WTC11 (cell line): ENCODE measurements around the gene YBEY. TPM values are rescaled to one million over a fixed set of nuclear protein-coding genes. Genes with fewer than 3 reads are reported as not detected.
A peak's percentile ranks its signal among the peaks of the same experiment; 100 is the strongest.

Experiments
- ATAC-seq: fragments of 200-7000 bp; cut with Tn5 transposase; 2 replicates; pipeline ENCODE4 v1.10.0; 2021; ENCODE audit warnings: mild to moderate bottlenecking, moderate library complexity
- CTCF ChIA-PET: fragments of 300-600 bp; sonication (Branson Sonifier 250); formaldehyde crosslinking; loops from one replicate; lab custom pipeline; 2021; ENCODE audit warnings: antibody characterized with exemption; lab: Charles Lee
- POLR2A ChIA-PET: fragments of 350-600 bp; sonication (Branson Sonifier 250); formaldehyde crosslinking; loops from one replicate; lab custom pipeline; 2021; ENCODE audit warnings: antibody characterized with exemption; lab: Charles Lee
- DNase-seq: peaks from one replicate; pipeline ENCODE4 v3.0.0; 2021; ENCODE audit warnings: low spot score
- H3K27ac Mint-ChIP-seq: 2 replicates; pipeline ENCODE4 v1.8.0; 2021; ENCODE audit warnings: mixed read lengths
- H3K27me3 Mint-ChIP-seq: 2 replicates; pipeline ENCODE4 v1.8.0; 2021; ENCODE audit warnings: low read depth, mild to moderate bottlenecking, moderate library complexity, mixed read lengths
- H3K36me3 Mint-ChIP-seq: 2 replicates; pipeline ENCODE4 v1.8.0; 2021; ENCODE audit warnings: mixed read lengths
- H3K4me1 Mint-ChIP-seq: 2 replicates; pipeline ENCODE4 v1.8.0; 2022; ENCODE audit warnings: mixed read lengths
- H3K4me3 Mint-ChIP-seq: 2 replicates; pipeline ENCODE4 v1.8.0; 2021; ENCODE audit warnings: mild to moderate bottlenecking, moderate library complexity, mixed read lengths
- H3K9me3 Mint-ChIP-seq: 2 replicates; pipeline ENCODE4 v1.8.0; 2021; ENCODE audit warnings: mixed read lengths
- CREM ChIP-seq: sonication (generic); formaldehyde crosslinking; IDR thresholded peaks from 2 replicates; pipeline ENCODE4 v1.8.1; 2022; ENCODE audit warnings: mild to moderate bottlenecking, missing genetic modification reagents, moderate library complexity
- ELF4 ChIP-seq: sonication (generic); formaldehyde crosslinking; IDR thresholded peaks from 2 replicates; pipeline ENCODE4 v1.8.1; 2022; ENCODE audit warnings: low read depth, mild to moderate bottlenecking, moderate library complexity, missing genetic modification reagents
- ESRRA ChIP-seq: sonication (generic); formaldehyde crosslinking; IDR thresholded peaks from 2 replicates; pipeline ENCODE4 v1.8.1; 2022; ENCODE audit warnings: mild to moderate bottlenecking, missing genetic modification reagents, borderline replicate concordance
- HMGA2 ChIP-seq: fragments of 250-450 bp; sonication (Bioruptor Pico); IDR thresholded peaks from 2 replicates; pipeline ENCODE4 v1.4.0; 2021; ENCODE audit warnings: mild to moderate bottlenecking, moderate library complexity
- NFYB ChIP-seq: sonication (generic); formaldehyde crosslinking; conservative IDR thresholded peaks from 2 replicates; pipeline ENCODE4 v1.8.0; 2022; ENCODE audit warnings: low read depth, missing genetic modification reagents
- SMAD3 ChIP-seq: sonication (generic); formaldehyde crosslinking; IDR thresholded peaks from 2 replicates; pipeline ENCODE4 v1.8.0; 2022; ENCODE audit warnings: missing genetic modification reagents, mild to moderate bottlenecking, borderline replicate concordance
- ZNF121 ChIP-seq: sonication (generic); formaldehyde crosslinking; IDR thresholded peaks from 2 replicates; pipeline ENCODE4 v1.8.0; 2023; ENCODE audit warnings: missing genetic modification reagents
- total RNA-seq: library from RNA; stranded (reverse); gene quantifications from 3 replicates; pipeline ENCODE4 v1.2.3, GENCODE V29; 2021
- TF ChIP-seq, protein P1 (sequence below): fragments of 250-450 bp; sonication (Bioruptor Pico); IDR thresholded peaks from 2 replicates; pipeline ENCODE4 v2.1.2; 2022; ENCODE audit warnings: mild to moderate bottlenecking, moderate library complexity
- TF ChIP-seq, protein P2 (sequence below): sonication (generic); formaldehyde crosslinking; IDR thresholded peaks from 2 replicates; pipeline ENCODE4 v1.8.0; 2023; ENCODE audit warnings: mild to moderate bottlenecking, missing genetic modification reagents
- TF ChIP-seq, protein P3 (sequence below): sonication (generic); formaldehyde crosslinking; IDR thresholded peaks from 2 replicates; pipeline ENCODE4 v1.8.0; 2022; ENCODE audit warnings: missing genetic modification reagents
- TF ChIP-seq, protein P4 (sequence below): sonication (generic); formaldehyde crosslinking; IDR thresholded peaks from 2 replicates; pipeline ENCODE4 v1.8.0; 2023; ENCODE audit warnings: missing genetic modification reagents
- TF ChIP-seq, protein P5 (sequence below): sonication (generic); formaldehyde crosslinking; IDR thresholded peaks from 2 replicates; pipeline ENCODE4 v1.8.1; 2023; ENCODE audit warnings: mild to moderate bottlenecking, missing genetic modification reagents, moderate library complexity
- TF ChIP-seq, protein P6 (sequence below): sonication (generic); formaldehyde crosslinking; IDR thresholded peaks from 2 replicates; pipeline ENCODE4 v1.8.0; 2022; ENCODE audit warnings: mild to moderate bottlenecking, missing genetic modification reagents
- TF ChIP-seq, protein P7 (sequence below): sonication (generic); formaldehyde crosslinking; IDR thresholded peaks from 2 replicates; pipeline ENCODE4 v1.8.1; 2023; ENCODE audit warnings: mild to moderate bottlenecking, moderate library complexity, missing genetic modification reagents

Gene YBEY
- total RNA-seq, 1 experiment from 2014 or later, result 27.4 TPM

DNA sequence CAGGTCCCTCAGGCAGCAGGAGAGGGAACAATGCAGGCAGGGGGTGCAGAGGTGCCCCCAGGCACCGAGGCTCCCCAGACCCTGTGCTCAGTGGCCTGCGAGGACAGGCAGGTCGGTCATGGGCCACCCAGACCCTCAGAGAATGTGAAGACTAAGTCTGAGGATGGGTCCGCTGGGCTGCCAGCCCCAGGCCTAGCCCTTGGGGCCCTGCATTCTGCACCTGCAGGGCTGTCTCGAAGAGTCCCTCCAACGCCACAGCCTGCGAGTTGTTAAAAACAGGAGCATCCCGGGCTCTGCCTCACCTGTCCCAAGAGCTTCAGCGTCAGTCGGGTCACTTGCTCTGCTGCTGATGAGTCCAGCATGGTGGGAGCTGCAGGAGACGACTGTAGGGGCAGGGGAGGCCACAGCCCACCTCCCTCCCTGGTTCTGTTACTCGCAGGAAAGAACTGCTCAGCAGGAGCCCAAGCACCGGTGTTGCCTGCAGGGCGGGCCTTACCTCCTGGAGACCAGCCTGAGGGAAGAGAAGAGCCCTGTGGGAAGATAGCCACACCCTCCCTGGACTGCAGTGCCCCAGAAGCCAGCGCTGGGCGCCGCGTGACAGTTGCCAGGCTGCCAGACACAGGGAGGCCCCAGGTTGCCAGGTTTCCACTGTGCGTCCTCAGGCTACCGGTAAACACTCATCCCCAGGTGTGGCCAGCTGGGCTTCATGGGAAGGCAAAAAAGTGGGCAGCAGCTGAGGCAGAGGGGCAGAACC is 31.7 kb downstream of the YBEY start (continued):
- TF ChIP-seq, protein P1, sequence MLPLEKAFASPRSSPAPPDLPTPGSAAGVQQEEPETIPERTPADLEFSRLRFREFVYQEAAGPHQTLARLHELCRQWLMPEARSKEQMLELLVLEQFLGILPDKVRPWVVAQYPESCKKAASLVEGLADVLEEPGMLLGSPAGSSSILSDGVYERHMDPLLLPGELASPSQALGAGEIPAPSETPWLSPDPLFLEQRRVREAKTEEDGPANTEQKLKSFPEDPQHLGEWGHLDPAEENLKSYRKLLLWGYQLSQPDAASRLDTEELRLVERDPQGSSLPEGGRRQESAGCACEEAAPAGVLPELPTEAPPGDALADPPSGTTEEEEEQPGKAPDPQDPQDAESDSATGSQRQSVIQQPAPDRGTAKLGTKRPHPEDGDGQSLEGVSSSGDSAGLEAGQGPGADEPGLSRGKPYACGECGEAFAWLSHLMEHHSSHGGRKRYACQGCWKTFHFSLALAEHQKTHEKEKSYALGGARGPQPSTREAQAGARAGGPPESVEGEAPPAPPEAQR (CRISPR knock-in tag), result no peak

DNA sequence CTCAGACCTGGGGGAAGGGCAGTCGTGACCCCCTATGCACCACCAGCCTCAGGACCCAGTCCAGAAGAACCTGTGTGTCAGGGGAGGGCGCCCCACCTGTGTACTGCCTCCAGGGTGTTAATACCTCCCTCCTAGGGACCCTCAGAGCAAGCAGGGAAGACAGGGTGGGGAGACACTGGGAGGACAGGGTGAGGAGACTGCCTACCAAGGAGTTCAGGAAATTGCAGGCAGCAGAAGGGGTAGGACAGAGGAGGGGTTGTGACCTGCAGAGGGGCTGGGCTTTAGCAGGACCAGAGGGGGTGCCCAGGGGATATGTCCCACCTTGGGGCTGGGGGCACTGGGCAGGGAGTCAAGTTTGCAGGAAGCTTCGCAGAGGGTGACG is 32.3 kb downstream of the YBEY start:
- TF ChIP-seq NFYB (CRISPR knock-in tag) (no peak), ELF4 (CRISPR knock-in tag) (no peak), ESRRA (CRISPR knock-in tag) (no peak), CREM (CRISPR knock-in tag) (no peak), SMAD3 (0 out of 2 replicates have a peak, but pooled peaks have one; percentile 16)
- TF ChIP-seq, protein P2, sequence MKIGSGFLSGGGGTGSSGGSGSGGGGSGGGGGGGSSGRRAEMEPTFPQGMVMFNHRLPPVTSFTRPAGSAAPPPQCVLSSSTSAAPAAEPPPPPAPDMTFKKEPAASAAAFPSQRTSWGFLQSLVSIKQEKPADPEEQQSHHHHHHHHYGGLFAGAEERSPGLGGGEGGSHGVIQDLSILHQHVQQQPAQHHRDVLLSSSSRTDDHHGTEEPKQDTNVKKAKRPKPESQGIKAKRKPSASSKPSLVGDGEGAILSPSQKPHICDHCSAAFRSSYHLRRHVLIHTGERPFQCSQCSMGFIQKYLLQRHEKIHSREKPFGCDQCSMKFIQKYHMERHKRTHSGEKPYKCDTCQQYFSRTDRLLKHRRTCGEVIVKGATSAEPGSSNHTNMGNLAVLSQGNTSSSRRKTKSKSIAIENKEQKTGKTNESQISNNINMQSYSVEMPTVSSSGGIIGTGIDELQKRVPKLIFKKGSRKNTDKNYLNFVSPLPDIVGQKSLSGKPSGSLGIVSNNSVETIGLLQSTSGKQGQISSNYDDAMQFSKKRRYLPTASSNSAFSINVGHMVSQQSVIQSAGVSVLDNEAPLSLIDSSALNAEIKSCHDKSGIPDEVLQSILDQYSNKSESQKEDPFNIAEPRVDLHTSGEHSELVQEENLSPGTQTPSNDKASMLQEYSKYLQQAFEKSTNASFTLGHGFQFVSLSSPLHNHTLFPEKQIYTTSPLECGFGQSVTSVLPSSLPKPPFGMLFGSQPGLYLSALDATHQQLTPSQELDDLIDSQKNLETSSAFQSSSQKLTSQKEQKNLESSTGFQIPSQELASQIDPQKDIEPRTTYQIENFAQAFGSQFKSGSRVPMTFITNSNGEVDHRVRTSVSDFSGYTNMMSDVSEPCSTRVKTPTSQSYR (CRISPR knock-in tag), result no peak
- TF ChIP-seq, protein P3, sequence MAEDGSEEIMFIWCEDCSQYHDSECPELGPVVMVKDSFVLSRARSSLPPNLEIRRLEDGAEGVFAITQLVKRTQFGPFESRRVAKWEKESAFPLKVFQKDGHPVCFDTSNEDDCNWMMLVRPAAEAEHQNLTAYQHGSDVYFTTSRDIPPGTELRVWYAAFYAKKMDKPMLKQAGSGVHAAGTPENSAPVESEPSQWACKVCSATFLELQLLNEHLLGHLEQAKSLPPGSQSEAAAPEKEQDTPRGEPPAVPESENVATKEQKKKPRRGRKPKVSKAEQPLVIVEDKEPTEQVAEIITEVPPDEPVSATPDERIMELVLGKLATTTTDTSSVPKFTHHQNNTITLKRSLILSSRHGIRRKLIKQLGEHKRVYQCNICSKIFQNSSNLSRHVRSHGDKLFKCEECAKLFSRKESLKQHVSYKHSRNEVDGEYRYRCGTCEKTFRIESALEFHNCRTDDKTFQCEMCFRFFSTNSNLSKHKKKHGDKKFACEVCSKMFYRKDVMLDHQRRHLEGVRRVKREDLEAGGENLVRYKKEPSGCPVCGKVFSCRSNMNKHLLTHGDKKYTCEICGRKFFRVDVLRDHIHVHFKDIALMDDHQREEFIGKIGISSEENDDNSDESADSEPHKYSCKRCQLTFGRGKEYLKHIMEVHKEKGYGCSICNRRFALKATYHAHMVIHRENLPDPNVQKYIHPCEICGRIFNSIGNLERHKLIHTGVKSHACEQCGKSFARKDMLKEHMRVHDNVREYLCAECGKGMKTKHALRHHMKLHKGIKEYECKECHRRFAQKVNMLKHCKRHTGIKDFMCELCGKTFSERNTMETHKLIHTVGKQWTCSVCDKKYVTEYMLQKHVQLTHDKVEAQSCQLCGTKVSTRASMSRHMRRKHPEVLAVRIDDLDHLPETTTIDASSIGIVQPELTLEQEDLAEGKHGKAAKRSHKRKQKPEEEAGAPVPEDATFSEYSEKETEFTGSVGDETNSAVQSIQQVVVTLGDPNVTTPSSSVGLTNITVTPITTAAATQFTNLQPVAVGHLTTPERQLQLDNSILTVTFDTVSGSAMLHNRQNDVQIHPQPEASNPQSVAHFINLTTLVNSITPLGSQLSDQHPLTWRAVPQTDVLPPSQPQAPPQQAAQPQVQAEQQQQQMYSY (CRISPR knock-in tag), result no peak
- TF ChIP-seq, protein P4, sequence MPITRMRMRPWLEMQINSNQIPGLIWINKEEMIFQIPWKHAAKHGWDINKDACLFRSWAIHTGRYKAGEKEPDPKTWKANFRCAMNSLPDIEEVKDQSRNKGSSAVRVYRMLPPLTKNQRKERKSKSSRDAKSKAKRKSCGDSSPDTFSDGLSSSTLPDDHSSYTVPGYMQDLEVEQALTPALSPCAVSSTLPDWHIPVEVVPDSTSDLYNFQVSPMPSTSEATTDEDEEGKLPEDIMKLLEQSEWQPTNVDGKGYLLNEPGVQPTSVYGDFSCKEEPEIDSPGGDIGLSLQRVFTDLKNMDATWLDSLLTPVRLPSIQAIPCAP (CRISPR knock-in tag), result no peak
- ATAC-seq, result peak; percentile 3; the same call in 1 of the 2 replicates
- no peak overlapping the region for H3K4me3 Mint-ChIP-seq

DNA sequence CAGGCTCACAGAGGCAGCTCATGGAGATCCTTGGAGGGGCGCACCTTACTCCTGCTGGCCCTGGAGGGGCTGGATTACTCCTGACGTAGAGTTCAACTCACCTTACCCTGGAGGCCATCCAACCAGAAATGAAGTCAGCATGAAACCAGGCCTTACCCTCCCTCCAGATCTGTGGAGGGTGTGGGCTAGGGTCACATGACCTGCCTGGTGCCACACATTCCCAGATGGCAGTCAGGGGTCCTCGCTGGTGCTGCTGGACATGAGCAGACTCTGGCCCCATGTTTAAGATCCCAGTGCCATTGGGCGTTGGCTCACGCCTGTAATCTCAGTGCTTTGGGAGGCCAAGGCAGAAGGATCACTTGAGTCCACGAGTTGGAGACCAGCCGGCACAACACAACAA is 33.0 kb downstream of the YBEY start:
- Mint-ChIP-seq H3K9me3 (no peaks in the 10 kb centered on the region), H3K36me3 (peaks cover 15% of the 10 kb centered on the region), H3K27ac (no peak overlapping the region), H3K4me3 (no peak overlapping the region), H3K4me1 (peaks cover 34% of the 10 kb centered on the region), H3K27me3 (no peaks in the 10 kb centered on the region)
- TF ChIP-seq ZNF121 (CRISPR knock-in tag), result peak; percentile 99
- TF ChIP-seq, protein P5, sequence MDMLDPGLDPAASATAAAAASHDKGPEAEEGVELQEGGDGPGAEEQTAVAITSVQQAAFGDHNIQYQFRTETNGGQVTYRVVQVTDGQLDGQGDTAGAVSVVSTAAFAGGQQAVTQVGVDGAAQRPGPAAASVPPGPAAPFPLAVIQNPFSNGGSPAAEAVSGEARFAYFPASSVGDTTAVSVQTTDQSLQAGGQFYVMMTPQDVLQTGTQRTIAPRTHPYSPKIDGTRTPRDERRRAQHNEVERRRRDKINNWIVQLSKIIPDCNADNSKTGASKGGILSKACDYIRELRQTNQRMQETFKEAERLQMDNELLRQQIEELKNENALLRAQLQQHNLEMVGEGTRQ (CRISPR knock-in tag), result peak; percentile 82
- TF ChIP-seq, protein P6, sequence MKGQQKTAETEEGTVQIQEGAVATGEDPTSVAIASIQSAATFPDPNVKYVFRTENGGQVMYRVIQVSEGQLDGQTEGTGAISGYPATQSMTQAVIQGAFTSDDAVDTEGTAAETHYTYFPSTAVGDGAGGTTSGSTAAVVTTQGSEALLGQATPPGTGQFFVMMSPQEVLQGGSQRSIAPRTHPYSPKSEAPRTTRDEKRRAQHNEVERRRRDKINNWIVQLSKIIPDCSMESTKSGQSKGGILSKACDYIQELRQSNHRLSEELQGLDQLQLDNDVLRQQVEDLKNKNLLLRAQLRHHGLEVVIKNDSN (CRISPR knock-in tag), result peak; percentile 70
- TF ChIP-seq HMGA2 (CRISPR knock-in tag), result no peak
- TF ChIP-seq, protein P7, sequence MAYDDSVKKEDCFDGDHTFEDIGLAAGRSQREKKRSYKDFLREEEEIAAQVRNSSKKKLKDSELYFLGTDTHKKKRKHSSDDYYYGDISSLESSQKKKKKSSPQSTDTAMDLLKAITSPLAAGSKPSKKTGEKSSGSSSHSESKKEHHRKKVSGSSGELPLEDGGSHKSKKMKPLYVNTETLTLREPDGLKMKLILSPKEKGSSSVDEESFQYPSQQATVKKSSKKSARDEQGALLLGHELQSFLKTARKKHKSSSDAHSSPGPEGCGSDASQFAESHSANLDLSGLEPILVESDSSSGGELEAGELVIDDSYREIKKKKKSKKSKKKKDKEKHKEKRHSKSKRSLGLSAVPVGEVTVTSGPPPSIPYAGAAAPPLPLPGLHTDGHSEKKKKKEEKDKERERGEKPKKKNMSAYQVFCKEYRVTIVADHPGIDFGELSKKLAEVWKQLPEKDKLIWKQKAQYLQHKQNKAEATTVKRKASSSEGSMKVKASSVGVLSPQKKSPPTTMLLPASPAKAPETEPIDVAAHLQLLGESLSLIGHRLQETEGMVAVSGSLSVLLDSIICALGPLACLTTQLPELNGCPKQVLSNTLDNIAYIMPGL (CRISPR knock-in tag), result no peak
- ATAC-seq (no peak), DNase-seq (no peak)
- ChIA-PET POLR2A (no interaction called here), CTCF (no interaction called here)

More for the DNA sequence above, 32.3 kb downstream of the YBEY start:
- Mint-ChIP-seq H3K27me3 (no peaks in the 10 kb centered on the region), H3K27ac (peak overlapping the region; percentile 32; the same call in 1 of the 2 replicates), H3K9me3 (no peaks in the 10 kb centered on the region), H3K36me3 (peaks cover 17% of the 10 kb centered on the region), H3K4me1 (peaks cover 34% of the 10 kb centered on the region)
- DNase-seq, result no peak
- ChIA-PET POLR2A (interaction anchor here (0.6 kb wide), 1 partner anchor 762 kb away, joined by 3 read pairs; no protein-coding TSS in a partner anchor), CTCF (no interaction called here)
